GM12873 (cell line): ENCODE data around the gene ZDHHC13.

Experiments used
- CTCF ChIP-seq: IDR thresholded peaks from 2 replicates; pipeline ENCODE4 v1.5.1; 2012; ENCODE audit warnings: low read depth, mild to moderate bottlenecking, moderate library complexity, low read length, control low read depth; ENCODE audit not compliant: insufficient read depth; ENCODE audit errors: missing control alignments

ZDHHC13 gene

GRCh38 chr11:19218786-19219460 lies 102.0 kb downstream of the ZDHHC13 start:
- TF ChIP-seq CTCF, result no peak

- TF ChIP-seq CTCF, result no peak
Measured at GRCh38 chr11:19220903-19221724, 104.1 kb downstream of the ZDHHC13 start.

- no peak for TF ChIP-seq CTCF
Measured at GRCh38 chr11:19225123-19225522, 108.2 kb downstream of the ZDHHC13 start.

GRCh38 chr11:19225581-19225980 lies 108.6 kb downstream of the ZDHHC13 start:
- no peak for TF ChIP-seq CTCF
